ENCODE measurements around the gene ZBTB26.

GRCh38 chr9:122931226-122932121 is at the start of gene ZBTB26:
- TF ChIP-seq CTCF (IDR thresholded peaks at IDR 0.05; ENCODE audit: insufficient read depth, low read depth, low read length) (no peak), EZH2 (IDR thresholded peaks at IDR 0.05; ENCODE audit: insufficient read depth, low read length) (no peak)

Data from astrocyte (in vitro differentiated cells and primary cell).